Measurements from ENCODE around the gene SCARB1.

The SCARB1 gene

DNA sequence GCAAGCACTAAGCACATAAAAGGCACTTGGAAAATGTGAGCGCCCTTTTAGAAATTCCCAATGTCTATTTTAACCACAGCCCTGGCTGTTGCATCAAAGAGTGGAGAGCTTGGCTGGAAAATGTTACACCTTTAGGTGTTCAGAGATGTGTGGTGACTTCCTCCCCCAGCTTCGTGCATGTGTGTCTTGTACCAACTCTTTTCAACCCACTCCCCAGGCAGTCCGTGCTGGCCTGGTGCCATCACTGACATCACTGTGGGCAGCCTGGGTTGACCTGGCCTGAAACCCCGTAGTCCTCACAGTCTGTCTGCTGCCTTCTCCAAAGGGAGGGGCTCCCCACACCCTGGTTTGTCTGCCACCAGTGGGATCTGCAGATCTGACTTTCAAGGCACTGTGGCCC is 101.8 kb downstream of the SCARB1 start:
- ATAC-seq (ENCODE audit: insufficient read depth, low read depth) = no peak
- Histone ChIP-seq H3K36me3 (ENCODE audit: insufficient read depth, low read length) (no peaks in the 10 kb centered on the region), H3K4me1 (ENCODE audit: insufficient read depth, low read length) (peaks cover 3% of the 10 kb centered on the region), H3K9me3 (ENCODE audit: insufficient read depth, low read length, severe bottlenecking) (peaks cover 11% of the 10 kb centered on the region), H3K4me2 (ENCODE audit: insufficient read depth, low read length) (no peak overlapping the region), H2AFZ (ENCODE audit: low read depth, low read length) (no peak overlapping the region), H3K79me2 (ENCODE audit: insufficient read depth, low read length) (no peaks in the 10 kb centered on the region), H3K9ac (ENCODE audit: low read depth, low read length) (no peak overlapping the region), H3K27me3 (ENCODE audit: insufficient read depth, low read length, poor library complexity) (no peaks in the 10 kb centered on the region), H3K4me3 (ENCODE audit: low read depth in 1 of 2, low read length in 2 of 2) (no peak overlapping the region), H4K20me1 (ENCODE audit: insufficient read depth, low read length) (no peaks in the 10 kb centered on the region), H3K27ac (ENCODE audit: low read length) (no peak overlapping the region)
- no peak for DNase-seq
- TF ChIP-seq CTCF (IDR thresholded peaks at IDR 0.05; ENCODE audit: borderline replicate concordance, extremely low read depth, low read length, poor library complexity, severe bottlenecking) (no peak), EZH2 (IDR thresholded peaks at IDR 0.05; ENCODE audit: borderline replicate concordance, low read depth, low read length, severe bottlenecking) (no peak)

DNA sequence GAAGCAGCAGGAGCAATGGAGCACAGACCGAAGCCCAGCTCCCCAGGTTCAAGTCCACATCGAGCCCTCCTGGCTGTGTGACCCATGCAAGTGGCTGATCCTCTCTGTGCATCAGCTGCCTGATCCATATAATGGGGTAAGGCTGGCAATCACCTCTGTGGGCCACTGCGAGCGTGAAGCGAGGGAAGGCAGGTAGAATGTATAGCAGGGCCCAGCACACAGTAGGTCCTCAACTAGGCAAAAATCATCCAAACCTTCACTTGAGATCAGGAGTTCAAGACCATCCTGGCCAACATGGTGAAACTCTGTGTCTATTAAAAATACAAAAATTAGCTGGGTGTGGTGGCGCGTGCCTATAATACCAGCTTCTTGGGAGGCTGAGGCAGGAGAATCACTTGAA is 102.6 kb downstream of the SCARB1 start:
- Histone ChIP-seq H3K9ac (ENCODE audit: low read depth, low read length) (no peak overlapping the region), H3K27ac (ENCODE audit: low read length) (no peak overlapping the region), H4K20me1 (ENCODE audit: insufficient read depth, low read length) (no peaks in the 10 kb centered on the region), H2AFZ (ENCODE audit: low read depth, low read length) (no peak overlapping the region), H3K27me3 (ENCODE audit: insufficient read depth, low read length, poor library complexity) (no peaks in the 10 kb centered on the region), H3K36me3 (ENCODE audit: insufficient read depth, low read length) (no peaks in the 10 kb centered on the region), H3K4me2 (ENCODE audit: insufficient read depth, low read length) (no peak overlapping the region), H3K79me2 (ENCODE audit: insufficient read depth, low read length) (no peaks in the 10 kb centered on the region), H3K4me3 (ENCODE audit: low read depth in 1 of 2, low read length in 2 of 2) (no peak overlapping the region), H3K9me3 (ENCODE audit: insufficient read depth, low read length, severe bottlenecking) (peaks cover 11% of the 10 kb centered on the region), H3K4me1 (ENCODE audit: insufficient read depth, low read length) (peaks cover 5% of the 10 kb centered on the region)
- ATAC-seq (ENCODE audit: insufficient read depth, low read depth) = no peak
- no peak for DNase-seq
- TF ChIP-seq EZH2 (IDR thresholded peaks at IDR 0.05; ENCODE audit: borderline replicate concordance, low read depth, low read length, severe bottlenecking) (no peak), CTCF (IDR thresholded peaks at IDR 0.05; ENCODE audit: borderline replicate concordance, extremely low read depth, low read length, poor library complexity, severe bottlenecking) (no peak)

- Histone ChIP-seq H3K9ac (ENCODE audit: low read depth, low read length) (no peak overlapping the region), H4K20me1 (ENCODE audit: insufficient read depth, low read length) (no peaks in the 10 kb centered on the region), H3K4me1 (ENCODE audit: insufficient read depth, low read length) (peaks cover 10% of the 10 kb centered on the region), H3K4me2 (ENCODE audit: insufficient read depth, low read length) (no peak overlapping the region), H3K4me3 (ENCODE audit: low read depth in 1 of 2, low read length in 2 of 2) (no peak overlapping the region), H3K27me3 (ENCODE audit: insufficient read depth, low read length, poor library complexity) (no peaks in the 10 kb centered on the region), H3K79me2 (ENCODE audit: insufficient read depth, low read length) (no peaks in the 10 kb centered on the region), H3K9me3 (ENCODE audit: insufficient read depth, low read length, severe bottlenecking) (peaks cover 11% of the 10 kb centered on the region), H3K36me3 (ENCODE audit: insufficient read depth, low read length) (no peaks in the 10 kb centered on the region), H3K27ac (ENCODE audit: low read length) (no peak overlapping the region), H2AFZ (ENCODE audit: low read depth, low read length) (no peak overlapping the region)
- no peak for ATAC-seq (ENCODE audit: insufficient read depth, low read depth)
- TF ChIP-seq EZH2 (IDR thresholded peaks at IDR 0.05; ENCODE audit: borderline replicate concordance, low read depth, low read length, severe bottlenecking) (no peak), CTCF (IDR thresholded peaks at IDR 0.05; ENCODE audit: borderline replicate concordance, extremely low read depth, low read length, poor library complexity, severe bottlenecking) (no peak)
- no peak for DNase-seq
These were observed 103.1 kb downstream of the SCARB1 start for GRCh38 chr12:124760560-124760959.

Measured in DND-41 (cell line).